Adrenal gland (tissue), 5 donors: ENCODE measurements around the gene CEMIP2.

Source experiments
- POLR2A ChIP-seq, 2 donors: fragments of 450-650 bp; IDR thresholded peaks; one replicate each; pipeline ENCODE4 v1.6.1; 2017; ENCODE audit warnings: antibody characterized with exemption in 2 of 2, mild to moderate bottlenecking in 2 of 2, moderate library complexity in 1 of 2
- TF ChIP-seq, protein P1 (sequence below), 6 experiments: fragments of 450-650 bp in 4 of 6; fragments of 200-600 bp in 2 of 6; sonication (generic) in 1 of 6; IDR thresholded peaks; 1 replicate in 5 of 6; 2 replicates in 1 of 6; pipeline versions ENCODE4 v1.5.1 to v1.8.0; 2016 to 2021; ENCODE audit warnings: antibody characterized with exemption in 6 of 6, mild to moderate bottlenecking in 2 of 6, moderate library complexity in 1 of 6
- donor health status: DM: no; HTN: no; CAD: no.

DNA sequence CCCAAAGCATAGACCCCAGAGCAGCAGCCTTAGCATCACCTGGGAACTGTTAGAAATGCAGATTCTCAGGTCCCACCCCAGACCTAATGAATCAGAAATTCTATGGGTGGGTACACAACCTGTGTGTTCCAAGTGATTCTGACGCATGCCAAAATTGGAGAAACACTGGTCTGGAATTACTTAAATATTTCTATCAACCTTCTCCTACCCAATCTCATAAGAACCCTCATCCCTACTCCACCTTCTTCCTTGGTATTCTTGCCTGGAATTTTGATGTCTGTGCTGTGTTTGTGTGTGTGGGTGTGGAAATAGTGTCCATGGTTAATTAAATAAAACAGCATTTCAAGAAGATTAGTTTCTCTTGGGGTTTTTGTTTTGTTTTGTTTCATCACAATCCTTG is 111.8 kb downstream of the CEMIP2 start:
- TF ChIP-seq, protein P1, sequence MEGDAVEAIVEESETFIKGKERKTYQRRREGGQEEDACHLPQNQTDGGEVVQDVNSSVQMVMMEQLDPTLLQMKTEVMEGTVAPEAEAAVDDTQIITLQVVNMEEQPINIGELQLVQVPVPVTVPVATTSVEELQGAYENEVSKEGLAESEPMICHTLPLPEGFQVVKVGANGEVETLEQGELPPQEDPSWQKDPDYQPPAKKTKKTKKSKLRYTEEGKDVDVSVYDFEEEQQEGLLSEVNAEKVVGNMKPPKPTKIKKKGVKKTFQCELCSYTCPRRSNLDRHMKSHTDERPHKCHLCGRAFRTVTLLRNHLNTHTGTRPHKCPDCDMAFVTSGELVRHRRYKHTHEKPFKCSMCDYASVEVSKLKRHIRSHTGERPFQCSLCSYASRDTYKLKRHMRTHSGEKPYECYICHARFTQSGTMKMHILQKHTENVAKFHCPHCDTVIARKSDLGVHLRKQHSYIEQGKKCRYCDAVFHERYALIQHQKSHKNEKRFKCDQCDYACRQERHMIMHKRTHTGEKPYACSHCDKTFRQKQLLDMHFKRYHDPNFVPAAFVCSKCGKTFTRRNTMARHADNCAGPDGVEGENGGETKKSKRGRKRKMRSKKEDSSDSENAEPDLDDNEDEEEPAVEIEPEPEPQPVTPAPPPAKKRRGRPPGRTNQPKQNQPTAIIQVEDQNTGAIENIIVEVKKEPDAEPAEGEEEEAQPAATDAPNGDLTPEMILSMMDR (IDR thresholded peaks at IDR 0.05), result no peak
- TF ChIP-seq POLR2A (IDR thresholded peaks at IDR 0.05), result no peak
